H1 (cell line): ENCODE data around the gene ANKFN1. TPM values are rescaled to one million over a fixed set of nuclear protein-coding genes. Genes with fewer than 3 reads are reported as not detected.

Experiments
- CTCF ChIA-PET: fragments of 300-600 bp; sonication (Branson Sonifier 250); formaldehyde crosslinking; loops from one replicate; lab custom pipeline; 2021; ENCODE audit not compliant: partially characterized antibody; lab: Charles Lee
- POLR2A ChIA-PET: fragments of 300-600 bp; sonication (Branson Sonifier 250); formaldehyde crosslinking; loops from one replicate; lab custom pipeline; 2021; ENCODE audit warnings: inconsistent platforms; ENCODE audit not compliant: partially characterized antibody; lab: Charles Lee
- DNase-seq, 2 experiments: peaks; one replicate each; pipeline versions ENCODE4 v3.0.0 to v3.0.0-alpha.2; 2010 to 2022; ENCODE audit warnings: low spot score in 2 of 2, low read depth in 1 of 2, mixed read lengths in 1 of 2
- FAIRE-seq: peaks from 2 replicates; lab custom pipeline; 2011; peaks lifted over from hg19 to GRCh38; lab: Jason Lieb, UNC
- H2AFZ ChIP-seq: 2 replicates; pipeline ENCODE4 v1.8.1; 2012; ENCODE audit warnings: low read length, inconsistent platforms
- H2AK5ac ChIP-seq: 2 replicates; pipeline ENCODE4 v1.6.1; 2013; ENCODE audit warnings: low read depth, low read length
- H2BK120ac ChIP-seq: replicated peaks from 2 replicates; pipeline ENCODE3; 2013; ENCODE audit warnings: low read depth, low read length, inconsistent platforms
- H2BK12ac ChIP-seq: 2 replicates; pipeline ENCODE4 v1.6.1; 2013; ENCODE audit warnings: low read depth, low read length
- H2BK15ac ChIP-seq: 2 replicates; pipeline ENCODE4 v1.6.1; 2013; ENCODE audit warnings: low read length
- H2BK20ac ChIP-seq: 2 replicates; pipeline ENCODE4 v1.6.1; 2013; ENCODE audit warnings: low read length
- H2BK5ac ChIP-seq: 2 replicates; pipeline ENCODE4 v1.6.1; 2013; ENCODE audit warnings: low read depth, low read length
- H3K14ac ChIP-seq: 2 replicates; pipeline ENCODE4 v1.6.1; 2013; ENCODE audit warnings: inconsistent platforms; ENCODE audit not compliant: insufficient read length
- H3K18ac ChIP-seq: 2 replicates; pipeline ENCODE4 v1.6.1; 2013; ENCODE audit warnings: low read length; ENCODE audit errors: extremely low read depth
- H3K23ac ChIP-seq: 2 replicates; pipeline ENCODE4 v1.6.1; 2013; ENCODE audit warnings: inconsistent platforms; ENCODE audit not compliant: insufficient read length
- H3K23me2 ChIP-seq: 2 replicates; pipeline ENCODE4 v1.6.1; 2013; ENCODE audit warnings: low read depth, low read length
- H3K27ac ChIP-seq: 2 replicates; pipeline ENCODE4 v1.6.1; 2011; ENCODE audit warnings: low read depth, low read length, inconsistent platforms
- H3K27me3 ChIP-seq, 4 experiments: replicated peaks in 1 of 4; 1 replicate in 1 of 4; 2 replicates in 3 of 4; pipeline versions ENCODE4 v1.6.1 to v1.8.1; 2011 to 2013; ENCODE audit warnings: low read length in 3 of 4, mild to moderate bottlenecking in 3 of 4, inconsistent platforms in 2 of 4, mixed read lengths in 2 of 4, moderate library complexity in 1 of 4; ENCODE audit not compliant: control insufficient read depth in 3 of 4, insufficient read depth in 3 of 4; ENCODE audit errors: extremely low read depth in 1 of 4
- H3K36me3 ChIP-seq, 4 experiments: 2 replicates each; pipeline versions ENCODE4 v1.6.1 to v1.8.1; 2011 to 2013; ENCODE audit warnings: mild to moderate bottlenecking in 4 of 4, low read length in 3 of 4, moderate library complexity in 2 of 4, control low read depth in 1 of 4, inconsistent platforms in 1 of 4; ENCODE audit not compliant: insufficient read depth in 4 of 4, control insufficient read depth in 2 of 4
- H3K4ac ChIP-seq: replicated peaks from 2 replicates; pipeline ENCODE3; 2013; ENCODE audit warnings: low read length, low read depth, mixed read lengths, inconsistent platforms; ENCODE audit not compliant: insufficient read length
- H3K4me1 ChIP-seq, 4 experiments: replicated peaks in 1 of 4; 1 replicate in 1 of 4; 2 replicates in 3 of 4; pipeline versions ENCODE4 v1.6.1 to v1.8.1; 2011 to 2013; ENCODE audit warnings: low read length in 3 of 4, inconsistent platforms in 2 of 4, mixed read lengths in 1 of 4; ENCODE audit not compliant: insufficient read depth in 4 of 4, control insufficient read depth in 3 of 4
- H3K4me2 ChIP-seq, 2 experiments: 2 replicates each; pipeline versions ENCODE4 v1.6.1 to v1.8.1; 2011 to 2013; ENCODE audit warnings: low read depth in 2 of 2, low read length in 2 of 2, control low read depth in 1 of 2, inconsistent platforms in 1 of 2, mild to moderate bottlenecking in 1 of 2; ENCODE audit not compliant: insufficient read depth in 1 of 2
- H3K4me3 ChIP-seq, 4 experiments: fragments of 200-600, 300-600 bp in 1 of 4; sonication (generic), shearing (Covaris generic), sonication (Bioruptor Twin) in 1 of 4; 2 replicates each; pipeline versions ENCODE4 v1.5.1 to v1.8.1; 2011 to 2016; ENCODE audit warnings: low read length in 4 of 4, low read depth in 3 of 4, control low read depth in 2 of 4, inconsistent platforms in 2 of 4, mild to moderate bottlenecking in 2 of 4, mixed read lengths in 1 of 4, moderate library complexity in 1 of 4; ENCODE audit not compliant: insufficient read depth in 2 of 4; ENCODE audit errors: extremely low read depth in 1 of 4
- H3K56ac ChIP-seq: replicated peaks from 2 replicates; pipeline ENCODE3; 2013; ENCODE audit warnings: low read depth, mild to moderate bottlenecking, mixed read lengths, low read length, inconsistent platforms; ENCODE audit not compliant: insufficient read length
- H3K79me1 ChIP-seq: 2 replicates; pipeline ENCODE4 v1.6.1; 2013; ENCODE audit warnings: low read depth, low read length, control low read depth
- H3K79me2 ChIP-seq, 2 experiments: 2 replicates each; pipeline versions ENCODE4 v1.6.1 to v1.8.1; 2012 to 2013; ENCODE audit warnings: low read length in 2 of 2, mild to moderate bottlenecking in 2 of 2, inconsistent platforms in 1 of 2; ENCODE audit not compliant: insufficient read depth in 2 of 2, control insufficient read depth in 1 of 2
- H3K9ac ChIP-seq, 4 experiments: replicated peaks in 1 of 4; 1 replicate in 1 of 4; 2 replicates in 3 of 4; pipeline versions ENCODE4 v1.6.1 to v1.8.1; 2011 to 2013; ENCODE audit warnings: low read depth in 3 of 4, low read length in 3 of 4, control low read depth in 2 of 4, mild to moderate bottlenecking in 2 of 4, moderate library complexity in 2 of 4, inconsistent platforms in 1 of 4; ENCODE audit errors: extremely low read depth in 1 of 4
- H3K9me3 ChIP-seq, 2 experiments: 2 replicates each; pipeline versions ENCODE4 v1.6.1 to v1.8.1; 2012 to 2013; ENCODE audit warnings: mild to moderate bottlenecking in 2 of 2, moderate library complexity in 2 of 2, control low read depth in 1 of 2, inconsistent platforms in 1 of 2, low read depth in 1 of 2, low read length in 1 of 2, mixed read lengths in 1 of 2; ENCODE audit not compliant: insufficient read depth in 2 of 2
- H4K20me1 ChIP-seq, 2 experiments: replicated peaks in 1 of 2; 2 replicates each; pipeline versions ENCODE3 to v1.8.1; 2011 to 2013; ENCODE audit warnings: inconsistent platforms in 2 of 2, low read length in 2 of 2, mild to moderate bottlenecking in 1 of 2; ENCODE audit not compliant: insufficient read depth in 2 of 2, control insufficient read depth in 1 of 2
- H4K5ac ChIP-seq: 2 replicates; pipeline ENCODE4 v1.6.1; 2013; ENCODE audit warnings: low read length, low read depth, mixed read lengths, inconsistent platforms; ENCODE audit not compliant: insufficient read length
- H4K8ac ChIP-seq: 2 replicates; pipeline ENCODE4 v1.8.0; 2013; ENCODE audit warnings: mild to moderate bottlenecking, moderate library complexity, low read length, inconsistent platforms; ENCODE audit not compliant: insufficient read depth; ENCODE audit errors: extremely low read depth
- H4K91ac ChIP-seq: replicated peaks from 2 replicates; pipeline ENCODE3; 2013; ENCODE audit warnings: low read length, mixed read lengths, inconsistent platforms; ENCODE audit not compliant: insufficient read length
- BRCA1 ChIP-seq: IDR thresholded peaks from 2 replicates; pipeline ENCODE4 v1.6.1; 2012; ENCODE audit warnings: low read depth, low read length, improper control_type of control experiment
- CBX8 ChIP-seq: fragments of 300-800, 300-1000 bp; sonication (generic); IDR thresholded peaks from 2 replicates; pipeline ENCODE4 v1.7.1; 2016; ENCODE audit warnings: low read depth, low read length, borderline replicate concordance
- EZH2 ChIP-seq: fragments of 200-600 bp; sonication (generic); IDR thresholded peaks from 2 replicates; pipeline ENCODE4 v1.7.1; 2012; ENCODE audit warnings: low read depth, mild to moderate bottlenecking, moderate library complexity, low read length, inconsistent platforms; ENCODE audit not compliant: severe bottlenecking
- KDM4A ChIP-seq: IDR thresholded peaks from one replicate; pipeline ENCODE4 v1.7.1; 2012; ENCODE audit warnings: low read depth, mild to moderate bottlenecking, moderate library complexity, low read length, inconsistent platforms; ENCODE audit not compliant: severe bottlenecking
- KDM5A ChIP-seq: fragments of 200-600 bp; IDR thresholded peaks from 2 replicates; pipeline ENCODE4 v1.7.1; 2012; ENCODE audit warnings: mild to moderate bottlenecking, low read length, inconsistent platforms, mixed read lengths
- SAP30 ChIP-seq: fragments of 300-600 bp; sonication (generic); IDR thresholded peaks from 2 replicates; pipeline ENCODE4 v1.7.1; 2012; ENCODE audit warnings: low read length, moderate library complexity, mild to moderate bottlenecking, inconsistent platforms; ENCODE audit not compliant: insufficient read depth, insufficient replicate concordance
- TAF7 ChIP-seq: optimal IDR thresholded peaks from 2 replicates; pipeline ENCODE3; 2011; ENCODE audit warnings: low read depth, mild to moderate bottlenecking, inconsistent platforms, low read length, moderate library complexity, borderline replicate concordance
- WGBS, 2 experiments: shearing (Covaris generic) in 1 of 2; methylation state at CpG; one replicate each; pipeline versions ENCODE4 v1.1.6 to v1.1.7; 2013 to 2015; ENCODE audit warnings: low lambda C conversion rate in 2 of 2, mixed read lengths in 2 of 2, inconsistent platforms in 1 of 2, low coverage in 1 of 2, missing lambda C conversion rate in 1 of 2; ENCODE audit not compliant: insufficient replicate concordance in 2 of 2, insufficient coverage in 1 of 2, insufficient read length in 1 of 2; ENCODE audit errors: extremely low coverage in 1 of 2, missing lambda C conversion rate in 1 of 2; 5-methylcytosine and 5-hydroxymethylcytosine counted together
- polyA plus RNA-seq, 7 experiments: library from polyadenylated mRNA; depleted of rRNA in 3 of 7; stranded (reverse) in 5 of 7; unstranded in 2 of 7; fragments of >200 nt in 5 of 7; fragments of 200-250 nt in 2 of 7; gene quantifications; 1 replicate in 5 of 7; 2 replicates in 1 of 7; 4 replicates in 1 of 7; pipeline versions ENCODE4 v1.2.1 to v1.2.3, GENCODE V29; 2011 to 2013; ENCODE audit warnings: missing spikeins in 2 of 7, mixed read lengths in 2 of 7
- total RNA-seq: library from RNA; stranded (reverse); fragmentation: NEBNext Ultra II Directional; extraction: Animal tissue kit (Norgen Biotek cat#: 25700); gene quantifications from 2 replicates; pipeline ENCODE4 v1.2.1, GENCODE V29; 2021

The ANKFN1 gene
- total and polyA plus RNA-seq, 2 of the 8 experiments (the other 6 are each of a cell fraction or from before 2014, with no cell fraction given): not detected

DNA sequence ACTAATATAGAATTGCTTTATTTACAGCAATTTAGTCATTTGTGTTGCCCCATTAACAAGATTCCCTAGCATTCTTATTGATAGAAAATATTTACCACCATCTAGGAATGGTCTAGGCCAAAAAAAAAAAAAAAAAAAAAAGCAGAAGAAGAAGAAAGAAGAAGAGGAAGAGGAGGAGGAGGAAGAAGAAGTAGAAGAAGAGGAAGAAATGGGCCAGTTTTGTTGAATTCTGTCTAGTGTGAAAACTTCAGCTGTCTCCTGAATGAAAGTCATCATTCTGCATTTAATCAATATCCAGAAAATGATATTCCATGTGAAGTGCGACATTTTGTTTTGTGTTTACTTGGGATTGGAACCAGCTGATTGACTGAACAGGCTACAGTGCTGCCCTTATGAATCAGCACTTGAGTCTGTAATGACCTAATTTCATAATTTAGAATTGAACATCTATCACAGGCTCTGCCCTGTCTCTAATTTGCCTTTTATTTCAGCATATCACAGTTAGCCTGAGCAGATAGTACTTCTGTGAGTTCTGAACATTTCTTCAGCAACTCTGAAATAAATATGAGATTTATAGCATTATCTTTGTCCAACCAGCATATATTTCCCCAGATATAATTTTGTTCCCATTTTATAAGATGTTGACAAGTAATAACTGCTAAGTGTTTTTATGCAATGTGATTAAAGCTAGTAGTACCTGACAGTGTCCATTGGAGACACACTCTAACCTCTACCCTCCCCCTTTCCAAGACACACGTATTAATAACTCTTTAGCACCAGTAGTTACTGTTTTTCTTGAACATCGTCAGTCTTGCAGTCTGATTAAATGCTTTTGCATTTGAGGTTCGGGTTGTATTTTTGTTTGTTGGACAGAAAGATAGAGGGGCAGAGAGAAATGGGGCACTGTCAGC, 5.9 kb downstream of the ANKFN1 start:
- Histone ChIP-seq H2BK120ac (no peak overlapping the region), H2AK5ac (no peak overlapping the region), H3K27ac (no peak overlapping the region), H3K4me2 (no peak overlapping the region), H3K56ac (no peak overlapping the region), H2BK12ac (no peak overlapping the region), H3K4ac (no peak overlapping the region), H3K9me3 (no peaks in the 10 kb centered on the region), H3K9ac (no peak overlapping the region), H3K14ac (no peak overlapping the region)
- CTCF ChIA-PET: interaction anchor here (0.6 to 1.1 kb wide), 7 partner anchors 15 to 745 kb away, joined by 3 to 4 read pairs (median 3); no protein-coding TSS in a partner anchor
- no peak for FAIRE-seq
- TF ChIP-seq BRCA1 (no peak), KDM4A (no peak), TAF7 (no peak), EZH2 (no peak), CBX8 (no peak), KDM5A (no peak), SAP30 (no peak)
- TF ChIP-seq, all 59 proteins: peak for 0
- H4K8ac ChIP-seq: no peak overlapping the region
- no peak overlapping the region for H2BK20ac ChIP-seq
- H2BK15ac ChIP-seq: no peak overlapping the region
- no peak overlapping the region for H2AFZ ChIP-seq
- no peaks in the 10 kb centered on the region for H3K27me3 ChIP-seq
- DNase-seq: no peak
- H3K36me3 ChIP-seq: no peaks in the 10 kb centered on the region
- no peak overlapping the region for H4K5ac ChIP-seq
- WGBS, 2 experiments: 83% methylated on average over 4 of the region's 4 CpGs; no CpG with 5 or more reads in 1 of the 2 experiments
- no peaks in the 10 kb centered on the region for H4K20me1 ChIP-seq
- POLR2A ChIA-PET: no interaction called here
- no peak overlapping the region for H4K91ac ChIP-seq
- no peak overlapping the region for H3K18ac ChIP-seq
- H3K4me1 ChIP-seq: peaks cover 0 to 4% (median 3%) of the 10 kb centered on the region in 4 experiments; a peak in 4 of 7 replicates
- H2BK5ac ChIP-seq: no peak overlapping the region
- no peaks in the 10 kb centered on the region for H3K23me2 ChIP-seq
- no peak overlapping the region for H3K23ac ChIP-seq
- no peak overlapping the region for H3K4me3 ChIP-seq
- H3K79me2 ChIP-seq: no peaks in the 10 kb centered on the region
- H3K79me1 ChIP-seq: no peaks in the 10 kb centered on the region
